NCI-H524 (cell line): ENCODE data around the gene KCNMA1.
"Not testable (repeated sequence)": the region's sequence is repeated elsewhere in the genome, so short reads cannot be mapped to it uniquely, and the experiment has no call there.

ENCODE experiments used
- DNase-seq, 2 experiments: peaks; one replicate each; lab custom pipeline; 2025; lab: John Stamatoyannopoulos, UW

The KCNMA1 gene

DNA sequence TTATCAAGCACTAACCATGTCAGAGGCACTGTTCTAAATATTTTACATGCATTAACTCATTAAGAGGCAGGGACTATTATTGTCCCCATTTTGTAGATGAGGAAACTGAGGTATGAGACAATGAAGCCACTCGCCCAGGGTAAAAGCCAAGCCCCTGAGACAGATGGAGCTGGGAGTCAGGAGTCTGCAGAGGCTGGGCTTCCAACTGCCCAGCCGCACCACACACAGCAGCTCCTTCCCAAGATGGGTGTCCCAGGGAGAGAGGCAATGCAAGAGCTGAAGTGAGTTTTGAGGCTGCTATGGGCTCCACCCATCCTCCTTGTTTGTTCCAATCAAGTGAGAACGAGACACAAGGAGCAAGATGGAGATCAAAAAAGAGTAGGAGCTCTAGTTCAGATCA, 244.2 kb downstream of the KCNMA1 start:
- no peak for DNase-seq

- no peak for DNase-seq
These were observed 244.8 kb downstream of the KCNMA1 start for GRCh38 chr10:77392851-77393250.

- no peak for DNase-seq
These were observed 245.3 kb downstream of the KCNMA1 start for GRCh38 chr10:77392236-77392721.

- DNase-seq: peak; percentile 33 to 37
These were observed 245.9 kb downstream of the KCNMA1 start for GRCh38 chr10:77391605-77392235.

DNA sequence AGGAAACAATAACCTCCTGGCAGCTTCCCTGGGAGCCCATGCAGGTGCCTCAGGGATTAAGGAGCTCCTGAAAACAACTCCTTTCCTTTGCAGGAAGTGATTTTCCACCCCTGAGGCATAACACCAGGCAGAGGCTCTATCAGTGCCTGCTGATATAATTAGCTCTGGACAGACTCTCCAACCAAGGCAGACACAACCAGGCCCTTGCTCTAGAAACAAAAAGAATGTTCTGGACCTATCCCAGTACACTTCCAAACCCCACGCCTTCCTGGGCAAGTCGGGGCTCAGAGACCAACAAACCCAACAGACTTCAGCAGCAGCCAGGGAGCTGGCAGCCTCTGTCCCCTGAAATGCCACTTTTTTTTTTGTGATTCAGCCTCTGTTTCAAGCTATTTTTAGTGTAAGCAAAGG, 247.1 kb downstream of the KCNMA1 start:
- no peak for DNase-seq

DNA sequence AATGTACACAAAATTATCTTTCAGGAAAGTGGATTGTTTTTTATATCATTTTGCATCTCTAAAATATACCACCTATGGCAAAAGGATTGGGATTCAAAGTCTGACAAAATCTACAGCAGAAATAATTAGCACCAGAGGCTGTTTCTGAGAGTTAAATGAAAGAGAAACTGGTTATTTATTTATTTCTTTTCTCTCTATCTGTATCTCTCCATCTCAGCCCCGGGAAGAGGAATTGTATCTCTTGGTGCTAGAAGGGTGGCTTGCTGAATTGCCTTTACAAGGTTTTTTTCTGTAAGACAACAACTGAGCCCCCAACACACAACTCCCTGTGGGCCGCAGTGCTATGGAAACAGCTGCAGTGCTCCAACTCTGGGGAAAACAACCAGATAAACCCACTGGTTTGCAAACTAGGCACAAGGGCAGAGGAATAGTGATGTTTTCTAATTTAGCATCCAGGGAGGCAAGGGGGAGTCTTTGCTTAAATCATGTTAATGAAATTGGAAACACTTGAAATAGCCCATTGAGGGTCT, 249.0 kb downstream of the KCNMA1 start:
- no peak for DNase-seq

- not testable (repeated sequence) for DNase-seq
These were observed 249.9 kb downstream of the KCNMA1 start for GRCh38 chr10:77387701-77388100.

GRCh38 chr10:77387247-77387646, 250.4 kb downstream of the KCNMA1 start:
- DNase-seq: no peak

GRCh38 chr10:77386838-77387237, 250.8 kb downstream of the KCNMA1 start:
- DNase-seq: no peak

GRCh38 chr10:77386365-77386764, 251.2 kb downstream of the KCNMA1 start:
- DNase-seq: no peak

GRCh38 chr10:77385315-77385714, 252.3 kb downstream of the KCNMA1 start:
- no peak for DNase-seq

- peak in 1 of 2 experiments; percentile 33 for DNase-seq
These were observed 253.6 kb downstream of the KCNMA1 start for GRCh38 chr10:77383861-77384553.

GRCh38 chr10:77381750-77382149, 255.9 kb downstream of the KCNMA1 start:
- DNase-seq: no peak

DNA sequence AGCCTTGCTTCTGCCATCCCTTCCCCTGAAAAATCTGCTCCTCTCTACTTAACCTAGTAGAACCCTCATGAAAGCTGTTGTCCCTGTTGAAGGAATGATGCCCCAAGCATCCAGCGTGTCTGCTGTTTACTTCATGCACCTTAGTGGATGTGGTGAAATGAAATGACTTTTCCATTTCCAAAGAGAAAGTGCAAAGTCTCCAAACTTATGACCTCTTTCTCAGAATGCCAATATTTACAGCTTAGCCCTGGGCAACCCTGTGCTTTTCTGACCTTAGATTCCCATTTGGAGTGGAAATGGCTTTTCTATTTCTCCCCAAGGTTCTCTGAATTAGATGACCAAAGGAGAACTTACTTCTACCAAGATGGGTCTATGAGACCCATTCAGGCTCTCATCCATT, 256.9 kb downstream of the KCNMA1 start:
- DNase-seq: no peak

GRCh38 chr10:77380191-77380590, 257.4 kb downstream of the KCNMA1 start:
- no peak for DNase-seq

DNA sequence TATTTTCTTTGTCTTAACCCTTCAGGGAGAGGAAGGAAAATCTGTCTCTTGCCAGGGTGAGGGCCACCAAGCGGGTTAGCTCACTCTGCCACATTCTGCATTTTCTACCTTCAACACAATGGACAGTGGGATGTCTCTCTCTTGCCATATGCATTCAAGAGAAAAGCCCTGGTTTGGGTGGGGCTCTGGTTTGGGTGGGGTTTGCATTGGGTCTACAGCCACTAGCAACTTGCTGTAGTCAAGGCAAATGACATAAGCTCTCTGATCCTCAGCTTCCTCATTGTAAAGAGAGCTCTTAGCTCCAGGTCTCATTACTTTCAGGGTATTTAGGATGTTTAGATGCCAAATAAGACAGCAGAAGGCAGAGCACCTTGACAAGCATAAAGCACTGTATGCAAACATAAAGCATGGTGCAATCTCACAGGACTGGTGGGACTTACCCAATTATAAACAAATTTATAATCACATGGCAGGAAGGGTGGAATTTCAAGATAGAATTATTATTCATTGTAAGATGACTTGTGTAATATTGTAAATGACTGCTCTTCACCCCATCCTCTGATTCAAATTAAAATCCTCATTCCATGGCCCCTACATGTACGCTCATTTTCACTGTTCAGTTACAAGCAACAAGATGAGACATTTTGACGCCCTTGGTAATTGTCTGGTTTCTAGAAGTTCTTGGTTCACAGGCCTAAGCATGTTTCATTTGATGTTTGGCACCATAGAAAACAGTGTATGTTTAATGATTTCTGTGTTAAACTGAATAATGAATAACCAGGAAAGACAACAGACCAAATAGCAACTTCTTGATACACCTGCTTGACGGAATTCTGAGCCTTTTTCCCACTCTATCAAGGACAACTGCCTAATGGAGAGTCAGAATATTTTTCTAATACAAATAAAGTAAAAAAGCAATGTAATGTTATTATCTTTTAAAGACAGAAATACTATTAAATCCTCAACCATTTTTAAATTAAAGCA, 258.9 kb downstream of the KCNMA1 start:
- DNase-seq: no peak

DNA sequence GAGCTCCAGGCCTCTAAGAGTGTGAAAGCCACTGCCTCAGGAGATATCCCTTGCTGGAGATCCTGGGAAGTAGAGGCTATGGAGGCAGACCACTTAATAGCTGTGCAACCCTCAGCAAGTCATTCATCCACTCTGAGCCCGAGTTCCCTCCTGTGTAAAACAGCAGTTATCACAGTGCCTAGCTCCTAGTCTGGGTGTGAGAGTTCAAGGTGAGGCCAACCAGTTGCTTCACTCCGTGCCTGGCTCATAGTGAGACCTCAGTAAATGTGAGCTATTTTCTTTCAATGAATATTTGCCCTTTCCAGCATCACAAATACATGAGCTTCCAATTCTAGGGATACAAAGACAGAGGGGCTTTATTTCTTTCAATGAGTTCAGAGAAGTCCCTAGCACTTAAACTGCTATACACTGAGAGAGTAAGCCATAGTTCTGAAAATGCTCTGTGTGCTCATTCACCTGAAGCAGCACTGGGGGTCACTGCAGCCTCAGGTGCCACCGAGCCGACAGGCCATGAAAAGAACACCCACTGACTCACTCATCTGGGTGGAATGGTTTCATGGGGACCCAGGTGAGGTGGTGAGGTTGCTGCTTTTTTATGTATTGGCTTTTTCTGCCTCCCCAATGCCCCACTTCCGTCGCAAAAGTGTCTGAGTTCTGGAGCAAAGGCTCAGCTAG, 259.8 kb downstream of the KCNMA1 start:
- no peak for DNase-seq

DNA sequence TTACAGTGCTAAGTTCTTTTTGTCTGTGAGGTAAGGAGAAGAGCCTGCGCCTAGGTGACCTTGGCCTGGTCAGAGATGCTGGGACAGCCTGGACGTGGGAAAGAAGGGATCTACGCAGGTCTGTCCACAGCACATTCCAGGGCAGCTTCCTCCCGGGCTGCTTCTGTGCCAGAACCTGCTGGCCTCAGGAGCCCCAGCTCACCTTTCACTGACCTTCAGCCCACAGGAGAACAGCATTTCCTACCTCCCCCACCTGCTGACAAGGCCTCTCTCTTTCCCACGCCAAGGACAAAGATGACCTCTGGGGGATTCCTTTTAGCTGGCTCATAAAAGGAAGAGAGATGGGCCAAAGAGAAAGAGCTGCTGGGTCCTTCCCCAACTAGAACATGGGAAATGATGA, 260.6 kb downstream of the KCNMA1 start:
- DNase-seq: no peak

- DNase-seq: no peak
These were observed 263.4 kb downstream of the KCNMA1 start for GRCh38 chr10:77374189-77374656.

DNA sequence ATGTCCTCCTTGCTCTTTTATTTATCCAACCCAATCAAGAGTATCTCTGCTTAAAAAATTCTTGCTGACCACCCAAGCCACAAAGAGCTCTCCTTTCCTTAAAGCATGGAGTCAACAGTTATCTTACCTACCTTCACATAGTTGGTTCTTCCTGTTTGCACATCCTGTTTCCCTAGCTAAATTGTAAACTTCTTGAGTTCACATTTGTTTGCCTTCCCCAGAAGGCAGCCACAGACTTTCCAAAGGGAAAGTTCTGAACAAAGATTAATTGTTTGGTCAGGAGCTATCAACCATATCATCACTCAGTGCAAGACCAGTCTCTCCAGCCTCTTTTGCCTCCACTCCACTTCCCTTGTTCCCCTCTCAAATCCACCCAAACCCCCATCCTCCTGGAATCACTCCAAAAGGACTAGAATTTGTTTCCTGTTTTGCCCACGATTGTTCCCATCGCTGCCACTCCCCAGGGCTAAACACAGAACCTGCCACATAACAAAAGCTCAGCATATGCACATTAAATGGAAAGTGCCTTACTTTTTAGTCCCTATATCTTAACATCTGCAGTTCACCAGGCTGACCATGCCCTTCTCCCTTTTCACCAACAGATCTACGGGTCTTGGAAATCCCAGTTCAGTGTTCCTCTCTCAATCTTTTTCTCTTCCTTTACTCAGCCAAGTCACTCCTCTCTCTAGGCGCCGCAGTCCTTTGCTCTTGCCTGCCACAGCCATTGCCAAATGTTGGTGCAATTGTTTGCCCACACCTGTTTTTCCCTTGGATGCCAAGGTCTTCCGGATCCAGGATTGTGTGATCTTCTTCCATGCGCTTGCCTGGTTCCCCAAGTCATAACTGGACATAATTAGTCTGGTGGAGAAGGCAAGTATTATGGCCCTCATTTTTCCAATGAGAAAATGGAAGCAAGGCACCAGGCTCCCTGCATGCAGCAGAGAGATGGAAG, 265.5 kb downstream of the KCNMA1 start:
- no peak for DNase-seq
